ENCODE results near the gene ATRIP.
"Not testable (repeated sequence)": the region's sequence is repeated elsewhere in the genome, so short reads cannot be mapped to it uniquely, and the experiment has no call there.

Gene ATRIP

DNA sequence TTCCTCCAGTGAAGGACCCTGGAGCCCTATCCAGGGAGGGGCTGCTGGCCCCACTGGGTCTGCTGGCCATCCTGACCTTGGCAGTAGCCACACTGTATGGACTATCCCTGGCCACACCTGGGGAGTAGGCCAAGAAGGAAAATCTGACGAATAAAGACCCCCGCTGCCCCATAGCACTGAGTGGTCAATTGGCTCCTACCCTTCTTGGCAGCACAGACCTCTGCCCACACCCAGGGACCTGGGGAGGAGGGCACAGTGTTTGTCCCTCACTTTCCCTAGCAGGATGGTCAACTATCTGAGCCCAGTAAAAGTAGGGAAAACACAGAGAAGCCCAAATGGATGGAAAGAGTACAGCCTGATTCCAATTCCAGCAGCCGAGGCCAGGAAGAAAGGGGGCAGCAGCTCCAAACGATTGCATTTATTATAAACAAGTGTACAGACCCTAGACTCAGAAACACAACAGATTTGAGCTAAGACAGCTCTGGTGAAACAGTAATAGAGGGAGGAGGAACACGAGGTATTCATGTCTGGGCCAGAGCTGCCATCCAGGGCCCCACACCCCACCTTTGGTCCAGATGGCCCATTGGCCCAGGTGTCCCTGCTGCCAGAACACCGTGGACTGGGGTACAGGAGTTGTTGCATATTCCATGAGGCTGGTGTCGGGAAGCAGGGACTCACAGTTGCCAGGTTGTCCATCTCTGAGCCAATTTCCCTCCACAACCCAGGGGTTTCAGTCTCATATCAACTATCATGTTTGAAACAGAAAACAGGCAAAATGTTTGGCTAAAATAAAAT is 21.1 kb downstream of the ATRIP start:
- DNase-seq, result no peak

DNA sequence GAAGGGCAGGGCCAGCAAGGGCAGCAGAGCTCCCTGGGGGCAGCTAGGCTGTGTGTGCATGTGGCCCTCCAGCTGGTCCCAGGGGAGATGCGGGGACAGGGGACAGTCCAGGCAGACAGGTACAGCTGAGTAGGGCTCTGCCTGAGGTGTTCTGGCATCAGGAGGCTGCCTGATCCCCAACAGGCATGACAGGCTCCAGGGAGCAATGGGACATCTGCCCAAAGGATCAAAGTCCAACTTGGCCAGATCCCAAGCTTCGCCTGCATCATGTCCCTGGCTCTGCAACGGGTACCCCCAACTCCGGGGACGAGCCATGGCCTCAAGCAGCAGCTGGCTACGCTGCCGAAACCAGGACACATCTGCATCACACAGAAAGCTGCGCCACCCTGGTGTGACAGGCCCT is 21.8 kb downstream of the ATRIP start:
- DNase-seq, result no peak

DNA sequence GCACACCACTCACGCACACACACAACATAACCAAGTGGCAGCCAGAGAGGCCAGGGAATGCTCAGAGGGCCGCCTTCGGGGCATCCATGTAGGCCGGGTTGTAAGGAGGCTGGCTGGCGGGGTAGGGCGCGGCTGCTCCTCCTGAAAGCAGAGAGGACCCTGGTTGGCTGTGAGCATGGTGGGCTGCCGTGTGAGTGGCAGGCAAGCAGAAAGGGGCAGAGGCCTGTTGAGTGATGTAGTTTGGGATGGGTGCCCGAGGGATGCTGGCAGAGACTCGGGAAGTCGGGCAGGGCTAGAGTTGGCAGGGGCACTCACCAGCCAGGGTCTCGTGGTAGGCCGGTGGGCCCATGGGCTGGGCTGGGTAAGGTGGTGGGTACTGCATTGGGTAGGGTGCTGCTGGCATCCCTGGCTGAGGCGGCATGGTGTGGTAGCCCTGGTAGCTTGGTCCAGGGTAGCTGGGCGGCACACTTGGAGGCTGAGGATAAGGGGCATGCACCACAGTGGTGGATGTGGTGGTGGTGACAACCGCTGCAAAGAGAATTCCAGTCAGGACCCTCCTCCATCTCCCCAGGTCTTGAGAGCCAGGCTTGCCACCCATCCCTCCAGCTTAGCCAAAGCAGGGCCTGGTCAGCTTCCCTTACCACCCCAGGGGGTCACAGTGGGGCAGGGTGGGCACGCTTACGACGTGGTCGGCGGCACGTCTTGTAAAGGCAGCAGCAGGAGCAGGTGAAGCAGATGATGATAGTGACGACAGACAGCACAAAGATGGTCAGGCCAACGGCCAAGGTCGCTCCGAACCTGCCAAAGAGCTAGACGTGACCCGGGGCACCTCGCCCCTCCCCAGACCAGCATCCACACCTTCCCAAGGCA is 22.7 kb downstream of the ATRIP start:
- DNase-seq, result peak in 17 of 51 donors; percentile 19 to 49 (median 32)

DNA sequence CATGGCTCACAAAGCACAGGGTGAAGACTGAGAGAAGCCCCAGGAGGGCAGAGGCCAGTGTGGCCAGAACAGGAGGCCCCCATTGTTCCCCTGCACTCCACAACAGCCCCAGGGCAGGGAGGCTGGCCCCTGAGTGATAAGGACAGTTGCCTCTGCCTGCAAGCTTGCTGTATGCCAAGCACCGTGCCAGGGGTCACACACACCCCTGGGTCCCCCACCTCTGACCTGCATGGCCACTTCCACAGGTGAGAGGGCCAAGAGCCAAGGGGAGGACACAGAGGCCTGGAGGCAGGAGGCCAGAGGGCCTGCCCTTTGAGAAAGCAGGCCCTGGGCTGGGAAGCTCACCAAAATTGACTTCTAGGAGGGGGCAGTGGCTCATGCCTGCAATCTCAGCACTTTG is 23.7 kb downstream of the ATRIP start:
- DNase-seq, result no peak

DNA sequence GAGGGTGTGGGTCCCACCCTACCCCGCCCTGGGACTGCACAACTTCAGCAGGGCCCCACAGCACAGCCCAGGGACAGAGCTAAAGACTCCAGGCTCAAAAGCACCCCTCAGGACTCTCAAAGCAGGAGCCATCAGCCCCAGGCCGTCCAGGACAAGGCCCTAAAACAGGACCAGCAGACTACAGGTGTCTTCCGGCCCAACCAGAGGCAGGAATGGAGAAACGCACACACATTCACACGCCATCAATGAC is 26.1 kb downstream of the ATRIP start:
- peak in 7 of 51 donors; percentile 51 to 88 (median 53) for DNase-seq

DNA sequence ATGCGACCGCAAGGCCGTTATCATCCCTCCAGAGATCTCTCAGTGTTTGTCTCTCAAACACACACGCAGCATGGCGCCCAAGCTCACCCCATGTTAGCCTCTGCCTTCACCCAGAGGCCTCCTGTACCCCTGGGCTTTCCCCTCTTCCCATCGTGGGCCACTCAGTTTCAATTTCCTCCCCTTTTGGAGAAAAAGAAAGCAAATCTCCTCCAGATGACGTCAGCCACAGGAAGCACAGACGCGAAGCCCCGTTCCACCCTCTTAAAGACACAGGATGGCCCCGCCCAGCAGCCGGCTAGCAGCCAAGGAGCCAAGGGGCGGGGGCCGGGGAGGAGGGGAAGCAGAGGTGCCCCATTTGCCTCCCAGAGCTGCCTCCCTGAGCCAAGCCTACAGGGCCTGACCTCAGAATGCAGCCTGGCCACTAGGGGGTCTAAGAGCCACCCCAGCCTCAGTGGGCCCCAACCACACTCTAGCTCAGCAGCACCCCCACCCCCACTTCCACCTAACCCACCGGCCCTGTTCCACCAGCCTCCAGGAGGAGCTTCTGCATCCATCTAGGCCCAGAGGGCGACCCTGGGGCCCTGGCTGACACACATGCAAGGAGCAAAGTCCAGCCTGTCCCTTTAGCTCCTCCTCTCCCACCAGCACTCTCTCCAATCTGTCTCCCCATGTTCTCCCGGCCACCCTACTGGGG is 26.5 kb downstream of the ATRIP start:
- peak in 50 of 51 donors; percentile 36 to 92 (median 78) for DNase-seq

DNA sequence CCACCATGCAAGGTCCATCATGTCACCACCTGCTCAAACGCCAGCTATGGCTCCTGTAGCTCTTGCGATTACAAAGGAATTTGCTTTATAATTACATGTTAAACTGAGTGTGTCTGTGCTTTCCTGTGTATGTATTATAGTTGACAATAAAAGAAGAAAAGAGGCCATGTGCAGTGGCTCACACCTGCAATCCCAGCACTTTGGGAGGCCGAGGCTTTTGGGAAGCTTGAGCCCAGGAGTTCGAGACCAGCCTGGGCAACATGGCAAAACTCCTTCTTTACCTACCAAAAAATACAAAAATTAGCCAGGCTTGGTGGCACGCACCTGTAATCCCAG is 27.0 kb downstream of the ATRIP start:
- DNase-seq, result no peak

DNA sequence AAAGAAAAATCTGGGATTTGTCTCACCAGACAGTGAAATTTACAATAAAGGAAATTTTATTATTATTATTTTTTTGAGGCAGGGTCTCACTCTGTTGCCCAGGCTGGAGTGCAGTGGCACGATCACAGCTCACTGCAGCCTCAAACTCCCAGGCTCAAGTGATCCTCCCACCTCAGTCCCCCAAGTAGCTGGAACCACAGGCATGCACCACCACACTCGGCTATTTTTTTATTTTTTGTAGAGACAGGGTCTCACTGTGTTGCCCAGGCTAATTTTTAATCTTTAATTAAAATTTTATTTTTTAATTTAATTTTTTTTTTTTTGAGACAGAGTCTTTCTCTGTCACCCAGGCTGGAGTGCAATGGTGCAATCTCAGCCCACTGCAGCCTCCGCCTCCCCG is 27.5 kb downstream of the ATRIP start:
- DNase-seq, result not testable (repeated sequence)

DNA sequence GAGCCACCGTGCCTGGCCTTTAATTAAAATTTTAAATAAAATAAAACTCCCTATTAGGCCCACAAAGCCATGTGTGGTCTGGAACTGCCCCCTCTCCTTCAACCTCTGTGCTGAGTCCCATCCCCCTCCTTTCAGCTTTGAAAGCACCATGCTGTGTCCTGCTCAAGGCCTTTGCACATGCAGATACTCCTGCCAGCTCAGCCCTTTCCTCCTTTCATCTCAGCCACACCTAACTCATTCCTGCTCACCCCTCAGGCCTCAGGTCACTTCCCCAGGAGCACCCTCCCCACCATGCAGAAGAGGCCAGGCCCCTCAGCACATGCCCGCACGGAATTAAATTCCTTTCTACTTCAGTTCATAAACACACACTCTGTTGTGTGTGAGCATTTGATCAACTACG is 28.1 kb downstream of the ATRIP start:
- DNase-seq, result no peak

DNA sequence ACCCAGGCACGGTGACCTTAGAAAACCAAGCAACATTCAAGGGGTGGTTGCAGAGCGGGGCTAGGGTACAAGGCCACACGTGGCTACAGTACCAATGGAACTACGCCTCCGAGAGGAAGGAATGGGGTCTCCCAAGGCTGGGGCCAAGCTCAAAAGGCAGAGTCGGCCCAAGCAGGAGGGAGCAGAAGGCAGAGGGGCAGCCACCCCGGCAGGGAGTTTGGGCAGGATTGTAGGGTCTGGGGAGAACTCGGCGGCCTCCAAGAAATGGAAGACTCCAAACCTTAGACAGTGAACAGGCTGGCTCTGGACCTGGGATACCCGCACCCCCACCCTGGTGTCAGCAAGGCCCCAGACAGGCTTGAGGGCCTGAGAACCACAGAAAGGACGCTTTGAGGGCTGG is 28.7 kb downstream of the ATRIP start:
- DNase-seq, result no peak

DNA sequence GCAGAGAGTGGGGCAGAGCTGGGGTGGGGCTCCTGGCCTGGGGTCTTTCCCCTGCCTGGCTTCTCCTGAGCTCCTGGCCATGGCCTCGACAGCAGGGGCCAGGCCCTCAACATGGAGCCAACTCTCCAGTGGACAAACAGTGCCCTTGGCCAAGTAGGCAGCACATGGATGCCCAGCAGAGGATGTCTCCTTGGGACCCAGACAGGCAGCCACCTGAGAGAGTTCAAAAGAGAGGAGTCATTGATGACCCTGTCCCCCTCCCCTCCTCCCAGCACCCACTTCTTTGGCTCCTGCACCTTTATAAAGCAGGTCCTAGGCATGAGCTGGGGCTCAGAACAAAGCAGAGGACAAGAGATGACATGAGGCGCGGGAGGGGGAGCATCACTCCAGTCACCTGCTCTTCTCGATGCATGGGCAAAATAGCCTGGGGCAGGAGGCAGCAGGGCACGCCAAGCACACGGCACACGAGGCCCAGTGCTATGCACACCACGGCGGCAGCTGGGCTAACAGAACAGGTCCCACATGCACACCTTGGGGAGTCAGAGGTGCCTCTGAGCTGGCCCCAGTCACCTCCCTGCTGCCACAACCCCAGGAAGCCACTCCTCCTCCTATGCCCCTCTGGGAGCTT is 30.0 kb downstream of the ATRIP start:
- DNase-seq, result no peak

DNA sequence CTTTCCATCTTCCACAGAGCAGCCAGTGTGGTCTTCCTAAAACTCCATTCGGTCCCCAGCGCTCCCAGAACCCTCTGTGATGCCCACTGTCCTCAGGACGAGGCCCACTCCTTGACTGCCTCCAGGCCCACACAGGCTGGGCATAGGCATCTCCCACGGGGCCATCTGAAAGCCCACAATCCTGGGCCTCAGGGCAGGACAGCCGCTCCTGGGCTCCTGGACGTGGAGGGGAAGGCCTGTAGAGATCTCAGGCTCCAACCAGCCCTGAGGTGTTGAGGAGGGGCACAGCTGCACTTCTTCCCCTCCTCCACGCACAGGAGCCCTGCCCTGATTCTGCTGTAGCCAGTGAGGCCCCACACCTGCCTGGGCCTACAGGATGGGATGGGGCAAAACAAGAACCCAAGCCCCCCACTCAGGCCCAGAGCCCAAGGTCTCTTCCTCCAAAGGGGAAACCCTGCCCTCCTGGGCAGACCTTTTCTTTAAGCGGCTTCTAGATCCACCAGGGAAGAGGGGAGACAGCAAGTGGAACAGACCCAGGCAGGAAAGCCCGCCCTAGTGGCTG is 31.5 kb downstream of the ATRIP start:
- no peak for DNase-seq

DNA sequence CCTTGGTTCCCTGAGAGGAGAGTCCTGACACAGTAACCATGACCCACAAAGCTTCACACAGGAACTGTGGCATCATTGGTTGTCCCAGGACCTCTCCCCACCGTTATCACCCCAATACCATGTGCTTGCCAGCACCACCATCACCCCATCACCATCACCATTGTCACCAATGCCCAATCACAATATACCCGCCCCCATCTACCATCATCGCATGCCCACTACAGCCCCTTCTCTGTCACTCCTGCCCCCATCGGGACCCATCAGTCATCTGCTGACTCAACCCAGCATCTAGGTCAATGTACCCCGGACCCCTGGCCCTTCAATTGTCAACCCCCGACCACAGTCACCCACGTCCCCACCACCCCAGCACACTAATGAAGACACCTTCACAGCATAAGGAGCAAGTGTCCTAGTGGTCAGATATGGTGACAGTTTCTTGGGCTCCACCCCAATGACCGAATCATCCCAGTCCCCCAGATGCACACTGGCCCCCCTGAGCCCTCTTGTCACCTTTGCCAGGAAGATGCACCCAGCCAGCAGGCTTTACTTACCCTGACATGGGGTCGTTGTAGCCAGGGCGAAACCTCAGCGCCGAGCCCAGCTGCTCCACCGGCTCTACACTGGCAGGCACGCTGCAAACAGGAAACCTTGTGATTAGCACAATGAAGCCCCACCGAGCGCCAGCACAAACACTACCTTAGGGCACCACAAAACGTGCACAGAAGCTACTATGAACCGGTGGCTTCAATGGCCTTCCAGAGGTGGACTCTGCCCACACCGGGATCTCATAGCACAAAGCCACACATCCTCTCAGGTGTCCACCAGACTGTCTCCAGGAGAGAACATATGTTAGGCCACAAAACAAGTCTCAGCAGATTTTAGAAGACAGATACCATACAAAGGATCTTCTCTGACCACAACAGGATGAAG is 32.4 kb downstream of the ATRIP start:
- DNase-seq, result no peak

DNA sequence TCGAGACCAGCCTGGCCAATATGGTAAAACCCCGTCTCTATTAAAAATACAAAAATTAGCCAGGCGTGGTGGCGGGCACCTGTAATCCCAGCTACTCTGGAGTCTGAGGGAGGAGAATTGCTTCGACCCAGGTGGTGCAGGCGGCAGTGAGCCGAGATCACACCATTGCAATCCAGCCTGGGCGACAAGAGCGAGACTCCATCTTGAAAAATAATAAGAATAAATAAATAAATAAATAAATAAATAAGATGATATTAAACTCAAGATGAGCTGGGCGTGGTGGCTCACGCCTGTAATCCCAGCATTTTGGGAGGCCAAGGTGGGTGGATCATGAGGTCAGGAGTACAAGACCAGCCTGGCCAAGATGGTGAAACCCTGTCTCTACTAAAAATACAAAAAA is 34.4 kb downstream of the ATRIP start:
- DNase-seq, result not testable (repeated sequence)

DNA sequence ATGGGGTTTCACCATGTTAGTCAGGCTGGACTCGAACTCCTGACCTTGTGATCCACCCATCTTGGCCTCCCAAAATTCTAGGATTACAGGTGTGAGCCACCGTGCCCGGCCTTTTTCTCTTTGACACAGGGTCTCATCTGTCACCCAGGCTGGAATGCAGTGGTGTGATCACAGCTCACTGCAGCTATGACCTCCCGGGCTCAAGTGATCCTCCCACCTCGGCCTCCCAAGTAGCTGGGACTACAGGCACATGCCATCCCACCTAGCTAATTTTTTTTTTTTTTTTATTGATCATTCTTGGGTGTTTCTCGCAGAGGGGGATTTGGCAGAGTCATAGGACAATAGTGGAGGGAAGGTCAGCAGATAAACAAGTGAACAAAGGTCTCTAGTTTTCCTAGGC is 36.3 kb downstream of the ATRIP start:
- not testable (repeated sequence) for DNase-seq

DNA sequence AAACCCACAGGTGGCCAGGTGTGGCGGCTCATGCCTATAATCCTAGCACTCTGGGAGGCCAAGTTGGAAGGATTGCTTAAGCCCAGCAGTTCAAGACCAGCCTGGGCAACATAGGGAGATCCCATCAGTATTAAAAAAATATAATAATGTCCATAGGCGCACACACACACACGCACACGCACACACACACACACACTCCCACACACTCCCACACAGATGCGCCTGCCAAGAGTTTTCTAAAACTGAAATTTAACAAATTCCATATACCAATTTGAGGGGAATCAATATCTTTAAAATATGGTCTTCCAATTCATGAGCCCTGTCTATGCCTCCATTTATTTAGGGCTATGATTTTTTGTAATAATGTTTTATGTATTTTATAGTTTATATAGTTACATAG is 40.4 kb downstream of the ATRIP start:
- DNase-seq, result no peak

DNA sequence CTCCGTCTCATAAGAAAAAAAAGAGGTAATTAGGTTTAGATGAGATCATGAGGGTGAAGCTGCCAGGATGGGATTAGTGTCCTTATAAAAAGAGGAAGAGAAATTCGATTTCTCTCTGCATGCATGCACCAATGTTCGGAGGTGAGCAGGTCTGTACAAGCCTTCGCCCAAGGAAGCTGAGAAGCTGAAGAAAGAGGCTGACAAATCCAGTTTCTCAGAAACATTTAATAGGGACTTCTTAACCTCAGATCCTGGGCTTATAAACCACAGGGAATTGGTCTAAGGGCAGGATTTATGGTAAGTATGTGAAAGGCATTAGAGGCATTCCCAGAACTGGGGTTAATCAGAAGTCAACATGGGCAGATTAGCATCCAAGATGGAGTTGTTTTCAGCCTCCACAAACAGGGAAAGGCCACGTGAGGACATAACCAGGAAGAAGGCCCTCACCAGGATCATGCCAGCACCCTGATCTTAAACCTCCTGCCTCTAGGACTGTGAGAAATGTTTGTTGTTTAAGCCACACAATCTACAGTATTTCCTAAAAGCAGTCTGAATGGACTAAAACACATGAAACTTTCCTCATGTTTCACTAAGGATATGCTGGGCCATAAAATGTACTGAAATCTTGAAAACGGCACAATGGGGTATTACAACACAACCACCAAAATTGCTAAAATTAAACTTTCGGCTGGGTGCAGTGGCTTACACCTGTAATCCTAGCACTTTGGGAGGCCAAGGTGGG is 46.1 kb downstream of the ATRIP start:
- no peak for DNase-seq

DNA sequence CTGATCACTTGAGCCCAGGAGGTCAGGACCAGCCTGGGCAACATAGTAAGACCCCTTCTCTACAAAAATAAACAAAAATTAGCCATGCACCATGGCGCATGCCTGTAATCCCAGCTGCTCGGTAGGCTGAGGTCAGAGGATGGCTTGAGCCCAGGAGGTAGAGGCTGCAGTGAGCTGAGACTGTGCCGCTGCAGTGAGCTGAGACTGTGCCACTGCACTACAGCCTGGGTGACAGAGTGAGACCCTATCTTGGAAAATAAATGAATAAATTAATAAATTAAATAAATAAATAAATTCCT is 46.6 kb downstream of the ATRIP start:
- DNase-seq, result peak in 2 of 51 donors; percentile 3 to 7

DNA sequence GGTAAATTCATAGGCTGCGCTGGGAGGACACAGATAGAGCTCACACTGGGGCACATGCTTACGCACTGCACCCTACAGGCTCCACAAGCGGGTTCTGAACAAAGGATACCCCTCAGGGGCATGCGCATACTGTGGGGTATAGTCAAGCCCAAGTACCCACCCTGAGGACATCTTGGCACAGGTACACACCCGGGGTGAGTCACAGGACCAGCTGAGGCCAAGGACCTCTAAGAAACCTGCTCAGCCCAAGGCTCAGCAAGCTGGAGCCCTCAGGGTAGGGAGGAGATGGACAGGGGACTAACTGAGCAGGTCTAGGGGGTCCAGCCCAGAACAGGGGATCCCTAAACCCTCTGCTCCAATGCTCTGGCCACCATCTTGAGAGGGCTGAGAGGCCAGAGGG is 54.1 kb downstream of the ATRIP start:
- DNase-seq, result no peak

DNA sequence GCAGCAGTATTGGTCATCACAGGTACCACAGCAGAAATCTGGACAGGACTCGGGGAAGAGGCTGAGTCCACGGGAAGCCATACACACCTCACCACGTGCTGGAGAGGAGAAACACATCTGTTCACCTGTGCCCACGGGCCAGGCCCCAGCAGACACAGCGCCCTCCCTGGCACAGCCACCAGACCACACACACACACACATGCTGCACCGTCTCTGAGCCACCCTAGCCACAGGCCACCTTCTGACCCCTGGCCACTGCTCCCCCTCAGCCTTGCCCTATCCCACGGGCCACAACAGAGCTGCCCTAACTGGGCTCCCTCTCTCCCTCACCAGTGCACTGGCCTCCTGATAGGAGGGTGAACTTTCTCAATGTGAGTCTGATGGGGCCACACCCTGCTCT is 54.7 kb downstream of the ATRIP start:
- no peak for DNase-seq
